Body of pancreas (tissue), 4 donors: Measurements from ENCODE around the gene CLMN. TPM values are rescaled to one million over a fixed set of nuclear protein-coding genes. Genes with fewer than 3 reads are reported as not detected.

Source experiments
- ATAC-seq: fragments of 150-250 bp; one replicate; pipeline ENCODE4 v1.9.1; 2016
- DNase-seq, 4 donors: peaks; one replicate each; pipeline ENCODE4 v3.0.0-alpha.2; 2019
- H3K27ac ChIP-seq, 4 donors: fragments of 200-600 bp; sonication (generic); 1 replicate in 3 of 4; 2 replicates in 1 of 4; pipeline versions ENCODE4 v1.5.1 to v1.6.1; 2016 to 2019; ENCODE audit warnings: mild to moderate bottlenecking in 1 of 4, mixed read lengths in 1 of 4, moderate library complexity in 1 of 4
- H3K27me3 ChIP-seq, 2 donors: fragments of 200-600 bp; sonication (generic); one replicate each; pipeline ENCODE4 v1.6.0; 2016; ENCODE audit warnings: mild to moderate bottlenecking in 1 of 2
- H3K36me3 ChIP-seq, 2 donors: fragments of 200-600 bp; sonication (generic); replicated peaks in 1 of 2; 2 replicates each; pipeline ENCODE4 v1.5.1; 2016; ENCODE audit warnings: low read depth in 2 of 2; ENCODE audit not compliant: insufficient read depth in 1 of 2
- H3K4me1 ChIP-seq: fragments of 200-600 bp; sonication (generic); one replicate; pipeline ENCODE4 v1.6.0; 2016
- H3K4me3 ChIP-seq, 2 donors: fragments of 200-600 bp; sonication (generic); 1 replicate in 1 of 2; 2 replicates in 1 of 2; pipeline ENCODE4 v1.5.1; 2016 to 2019
- H3K9me3 ChIP-seq, 3 donors: fragments of 200-600 bp; sonication (generic); 1 replicate in 2 of 3; 2 replicates in 1 of 3; pipeline ENCODE4 v1.5.1; 2016
- CTCF ChIP-seq, 7 experiments: fragments of 450-650 bp in 4 of 7; fragments of 200-600 bp in 3 of 7; sonication (generic) in 3 of 7; IDR thresholded peaks; one replicate each; pipeline ENCODE4 v1.5.1; 2016 to 2019; ENCODE audit warnings: antibody characterized with exemption in 7 of 7
- POLR2A ChIP-seq, 3 donors: fragments of 450-650 bp; IDR thresholded peaks; one replicate each; pipeline ENCODE4 v1.6.1; 2016; ENCODE audit warnings: antibody characterized with exemption in 3 of 3, mild to moderate bottlenecking in 2 of 3
- WGBS, 2 donors: methylation state at CpG; one replicate each; pipeline ENCODE4 v1.1.5; 2017; 5-methylcytosine and 5-hydroxymethylcytosine counted together
- intact Hi-C: fragments of 100-400 bp; cut with DNase I; formaldehyde crosslinking; loops from one replicate; pipeline ENCODE4 v1.15.1; 2023
- total RNA-seq, 2 donors: library from RNA; depleted of rRNA; stranded (reverse); fragments of >200 nt; gene quantifications; one replicate each; pipeline ENCODE4 v1.1.0, GENCODE V29; 2016

Gene CLMN
- total RNA-seq, 2 donors from 2014 or later = 53.7 to 54.7 TPM

GRCh38 chr14:95184413-95184790 is 135.3 kb downstream of the CLMN start:
- TF ChIP-seq POLR2A (IDR thresholded peaks at IDR 0.05) = no peak
- no peak for TF ChIP-seq CTCF (IDR thresholded peaks at IDR 0.05)
- H3K27ac ChIP-seq = peak overlapping the region; percentile 23 to 79 (median 56)
- no peak overlapping the region for H3K4me3 ChIP-seq
- H3K4me1 ChIP-seq = peaks cover 34% of the 10 kb centered on the region
- ATAC-seq (no peak), DNase-seq (peak in 1 of 4 donors; percentile 19)
- H3K36me3 ChIP-seq = no peaks in the 10 kb centered on the region
- no peaks in the 10 kb centered on the region for H3K27me3 ChIP-seq
- no peaks in the 10 kb centered on the region for H3K9me3 ChIP-seq
- intact Hi-C loops = no loop called here
- 8 to 11% methylated on average over 2 of the region's 2 CpGs for WGBS, 2 donors

GRCh38 chr14:95183532-95184412 is 135.9 kb downstream of the CLMN start:
- Histone ChIP-seq H3K36me3 (no peaks in the 10 kb centered on the region), H3K27ac (peak overlapping the region; percentile 23 to 79 (median 56)), H3K27me3 (no peaks in the 10 kb centered on the region), H3K9me3 (no peaks in the 10 kb centered on the region), H3K4me3 (no peak overlapping the region), H3K4me1 (peaks cover 34% of the 10 kb centered on the region)
- TF ChIP-seq CTCF (IDR thresholded peaks at IDR 0.05) (no peak), POLR2A (IDR thresholded peaks at IDR 0.05) (no peak)
- ATAC-seq = peak; percentile 36
- no peak for DNase-seq
- intact Hi-C loops = no loop called here
- 43 to 56% methylated on average over 6 of the region's 6 CpGs for WGBS, 2 donors

- H3K27me3 ChIP-seq = no peaks in the 10 kb centered on the region
- peaks cover 34% of the 10 kb centered on the region for H3K4me1 ChIP-seq
- TF ChIP-seq POLR2A (IDR thresholded peaks at IDR 0.05) (no peak), CTCF (IDR thresholded peaks at IDR 0.05) (no peak)
- no peaks in the 10 kb centered on the region for H3K9me3 ChIP-seq
- no peaks in the 10 kb centered on the region for H3K36me3 ChIP-seq
- intact Hi-C loops = no loop called here
- DNase-seq (no peak), ATAC-seq (peak; percentile 22)
- H3K4me3 ChIP-seq = no peak overlapping the region
- H3K27ac ChIP-seq = peak overlapping the region; percentile 23 to 79 (median 56)
- WGBS, 2 donors = 70 to 82% methylated on average over 1 of the region's 1 CpG
Observed at GRCh38 chr14:95183082-95183481, 136.6 kb downstream of the CLMN start.

- Histone ChIP-seq H3K27me3 (no peaks in the 10 kb centered on the region), H3K4me1 (peaks cover 34% of the 10 kb centered on the region), H3K36me3 (no peaks in the 10 kb centered on the region), H3K9me3 (no peaks in the 10 kb centered on the region), H3K27ac (peak overlapping the region in 3 of 4 donors; percentile 23 to 79 (median 70)), H3K4me3 (no peak overlapping the region)
- intact Hi-C loops = no loop called here
- ATAC-seq (no peak), DNase-seq (no peak)
- WGBS, 2 donors = 88 to 90% methylated on average over 8 of the region's 8 CpGs
- TF ChIP-seq POLR2A (IDR thresholded peaks at IDR 0.05) = no peak
- TF ChIP-seq CTCF (IDR thresholded peaks at IDR 0.05) = no peak
Observed at GRCh38 chr14:95182379-95182778, 137.3 kb downstream of the CLMN start.
